Uterus (tissue), 2 donors: ENCODE data around the gene ERVK3-1.

Experiments used
- CTCF ChIP-seq, 4 experiments: fragments of 200-600 bp in 2 of 4; fragments of 450-650 bp in 2 of 4; sonication (generic) in 2 of 4; IDR thresholded peaks; one replicate each; pipeline ENCODE4 v1.5.1; 2016 to 2019; ENCODE audit warnings: antibody characterized with exemption in 4 of 4, mild to moderate bottlenecking in 2 of 4, moderate library complexity in 1 of 4
- POLR2A ChIP-seq, 2 donors: fragments of 450-650 bp; IDR thresholded peaks; one replicate each; pipeline ENCODE4 v1.6.1; 2016; ENCODE audit warnings: antibody characterized with exemption in 2 of 2, mild to moderate bottlenecking in 1 of 2, moderate library complexity in 1 of 2

DNA sequence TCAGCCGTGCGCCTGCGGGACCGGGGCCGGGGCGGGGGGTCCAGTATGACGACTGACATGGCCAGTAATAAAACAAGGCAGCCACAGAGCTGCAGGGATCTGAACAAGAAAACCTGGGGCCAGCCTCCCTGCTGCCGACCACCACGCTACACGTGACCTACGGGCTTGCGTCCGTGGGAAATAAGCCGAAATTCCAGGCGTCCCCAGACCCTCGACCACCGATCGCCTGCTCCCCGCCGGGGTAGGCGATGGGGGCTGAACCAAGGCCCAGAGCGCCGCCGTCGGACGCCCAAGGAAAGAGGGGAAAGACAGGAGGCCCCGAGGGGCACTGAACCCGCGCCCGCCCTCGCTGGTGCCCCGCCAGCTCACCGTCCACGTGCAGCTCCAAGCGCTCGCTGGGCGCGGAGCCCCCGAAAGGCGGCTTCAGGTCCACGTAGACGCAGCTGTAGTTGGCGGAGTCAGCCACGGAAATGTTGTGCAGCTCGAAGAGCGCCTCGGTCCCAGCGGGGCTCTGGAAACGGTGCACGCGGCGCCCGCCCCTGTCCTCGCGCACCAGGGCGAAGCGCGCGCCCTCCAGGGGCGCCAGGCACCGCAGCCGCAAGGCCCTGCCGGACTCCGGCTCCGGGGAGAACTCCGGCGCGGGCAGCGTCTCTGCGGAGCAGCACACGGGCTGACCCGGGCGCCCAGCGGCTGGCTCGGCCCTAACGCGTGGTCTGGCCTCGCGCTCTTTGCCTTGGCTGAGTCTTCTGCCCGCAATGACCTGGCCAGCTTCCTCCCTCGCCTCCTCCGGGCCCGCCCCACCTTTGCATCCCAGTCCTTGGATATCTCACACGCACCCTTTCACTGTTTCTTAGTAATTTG, 45.1 kb downstream of the ERVK3-1 start:
- TF ChIP-seq CTCF (IDR thresholded peaks at IDR 0.05) (no peak), POLR2A (IDR thresholded peaks at IDR 0.05) (no peak)
